ENCODE results near the gene NCKAP5. TPM values are rescaled to one million over a fixed set of nuclear protein-coding genes. Genes with fewer than 3 reads are reported as not detected.

Gene NCKAP5
- total and polyA plus RNA-seq, 2 of the 13 experiments (the other 11 are each of a cell fraction or from before 2014, with no cell fraction given) = 0.01 TPM; not detected in 1

DNA sequence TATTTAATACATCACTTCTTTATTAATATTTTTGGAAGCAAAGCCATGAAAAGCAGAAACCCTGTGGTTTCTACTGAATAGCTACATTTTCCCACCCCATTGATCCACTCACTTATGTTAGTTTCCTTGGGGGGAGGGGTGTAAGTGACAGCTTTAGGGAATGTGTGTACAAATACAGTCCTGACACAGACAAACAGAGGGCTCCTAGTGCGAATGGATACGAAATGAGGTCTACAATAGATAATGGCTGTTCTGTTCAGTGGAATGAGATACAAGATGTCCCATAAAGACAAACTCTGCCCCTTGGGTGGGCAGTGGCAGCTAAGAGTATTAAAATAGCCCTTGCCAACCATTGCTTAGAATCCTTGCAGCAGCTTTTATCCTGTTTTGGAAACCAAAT is 312.9 kb downstream of the NCKAP5 start:
- no TSS peak for BruUV-seq (replicated peaks)
- TF ChIP-seq, protein P1, sequence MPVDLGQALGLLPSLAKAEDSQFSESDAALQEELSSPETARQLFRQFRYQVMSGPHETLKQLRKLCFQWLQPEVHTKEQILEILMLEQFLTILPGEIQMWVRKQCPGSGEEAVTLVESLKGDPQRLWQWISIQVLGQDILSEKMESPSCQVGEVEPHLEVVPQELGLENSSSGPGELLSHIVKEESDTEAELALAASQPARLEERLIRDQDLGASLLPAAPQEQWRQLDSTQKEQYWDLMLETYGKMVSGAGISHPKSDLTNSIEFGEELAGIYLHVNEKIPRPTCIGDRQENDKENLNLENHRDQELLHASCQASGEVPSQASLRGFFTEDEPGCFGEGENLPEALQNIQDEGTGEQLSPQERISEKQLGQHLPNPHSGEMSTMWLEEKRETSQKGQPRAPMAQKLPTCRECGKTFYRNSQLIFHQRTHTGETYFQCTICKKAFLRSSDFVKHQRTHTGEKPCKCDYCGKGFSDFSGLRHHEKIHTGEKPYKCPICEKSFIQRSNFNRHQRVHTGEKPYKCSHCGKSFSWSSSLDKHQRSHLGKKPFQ (CRISPR knock-in tag; IDR thresholded peaks at IDR 0.05; ENCODE audit: insufficient replicate concordance) = no peak
- no peak for TF ChIP-seq DMAP1 (CRISPR knock-in tag; IDR thresholded peaks at IDR 0.05)
- TF ChIP-seq ZNF496 (CRISPR knock-in tag; IDR thresholded peaks at IDR 0.05; ENCODE audit: insufficient replicate concordance) = no peak
- TF ChIP-seq, protein P2, sequence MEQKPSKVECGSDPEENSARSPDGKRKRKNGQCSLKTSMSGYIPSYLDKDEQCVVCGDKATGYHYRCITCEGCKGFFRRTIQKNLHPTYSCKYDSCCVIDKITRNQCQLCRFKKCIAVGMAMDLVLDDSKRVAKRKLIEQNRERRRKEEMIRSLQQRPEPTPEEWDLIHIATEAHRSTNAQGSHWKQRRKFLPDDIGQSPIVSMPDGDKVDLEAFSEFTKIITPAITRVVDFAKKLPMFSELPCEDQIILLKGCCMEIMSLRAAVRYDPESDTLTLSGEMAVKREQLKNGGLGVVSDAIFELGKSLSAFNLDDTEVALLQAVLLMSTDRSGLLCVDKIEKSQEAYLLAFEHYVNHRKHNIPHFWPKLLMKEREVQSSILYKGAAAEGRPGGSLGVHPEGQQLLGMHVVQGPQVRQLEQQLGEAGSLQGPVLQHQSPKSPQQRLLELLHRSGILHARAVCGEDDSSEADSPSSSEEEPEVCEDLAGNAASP (CRISPR knock-in tag; IDR thresholded peaks at IDR 0.05; ENCODE audit: borderline replicate concordance) = no peak
- TF ChIP-seq ZEB1 (IDR thresholded peaks at IDR 0.05; ENCODE audit: insufficient replicate concordance, low read depth) = no peak
- TF ChIP-seq MAF1 (CRISPR knock-in tag; IDR thresholded peaks at IDR 0.05; ENCODE audit: borderline replicate concordance) = no peak
- no peak for TF ChIP-seq HHEX (CRISPR knock-in tag; IDR thresholded peaks at IDR 0.05)
- TF ChIP-seq BRCA1 (CRISPR knock-in tag; IDR thresholded peaks at IDR 0.05) = no peak
- no peak for TF ChIP-seq ISX (CRISPR knock-in tag; conservative IDR thresholded peaks at IDR 0.05)
- no peak for TF ChIP-seq AGO1 (IDR thresholded peaks at IDR 0.05; ENCODE audit: low read depth, low read length, poor library complexity, severe bottlenecking)
- TF ChIP-seq ZNF225 (CRISPR knock-in tag; IDR thresholded peaks at IDR 0.05) = no peak
- no peak for TF ChIP-seq BCL6 (CRISPR knock-in tag; IDR thresholded peaks at IDR 0.05)
- no peak for TF ChIP-seq ZNF333 (CRISPR knock-in tag; IDR thresholded peaks at IDR 0.05; ENCODE audit: borderline replicate concordance)
- no peak for TF ChIP-seq ZNF382 (CRISPR knock-in tag; IDR thresholded peaks at IDR 0.05; ENCODE audit: borderline replicate concordance)
- TF ChIP-seq IKZF4 (CRISPR knock-in tag; IDR thresholded peaks at IDR 0.05; ENCODE audit: borderline replicate concordance, low read depth, not compliant biosample characterization) = no peak
- TF ChIP-seq ZFP90 (CRISPR knock-in tag; IDR thresholded peaks at IDR 0.05; ENCODE audit: borderline replicate concordance) = no peak
- Histone ChIP-seq H3K9me3 (ENCODE audit: low read length) (peaks cover 25% of the 10 kb centered on the region; the same call in 1 of the 2 replicates), H3K27me3 (ENCODE audit: control insufficient read depth in 1 of 2, insufficient read depth in 2 of 2, low read length in 2 of 2) (no peaks in the 10 kb centered on the region), H3K9ac (ENCODE audit: insufficient read depth, low read depth, low read length) (no peak overlapping the region), H3K4me1 (ENCODE audit: insufficient read depth, low read length) (no peaks in the 10 kb centered on the region), H3K4me2 (ENCODE audit: low read depth, low read length) (no peak overlapping the region), H3K4me3 (replicated peaks in 1 of 3; ENCODE audit: insufficient read depth in 1 of 3, low read depth in 2 of 3, low read length in 3 of 3) (no peak overlapping the region), H3K79me2 (ENCODE audit: insufficient read depth, low read length) (no peaks in the 10 kb centered on the region), H4K20me1 (ENCODE audit: insufficient read depth, low read length) (no peaks in the 10 kb centered on the region), H2AFZ (ENCODE audit: low read length) (no peak overlapping the region), H3K27ac (ENCODE audit: extremely low read length, insufficient read depth, low read length) (no peak overlapping the region), H3K36me3 (replicated peaks in 1 of 2; ENCODE audit: control insufficient read depth in 1 of 2, insufficient read depth in 2 of 2, low read length in 2 of 2) (no peaks in the 10 kb centered on the region)
- ChIA-PET CTCF (ENCODE audit: low intra/inter-chr PET ratio, low total read pairs) (no interaction called here), POLR2A (no interaction called here)
- 13% methylated on average over 2 of the region's 2 CpGs for WGBS (ENCODE audit: low lambda C conversion rate)
- in situ Hi-C loops (cut with HindIII; ENCODE audit: extremely low pct_ligation_motif_present, low pct_unique_long_range_greater_than_20kb) (no loop called here), intact Hi-C loops (cut with micrococcal nuclease; ENCODE audit: unreplicated experiment) (no loop called here)
- no peak for DNase-seq (ENCODE audit: low spot score)
- FAIRE-seq = no peak
- no peak for ATAC-seq

Measured in HepG2 (cell line).